HG02642 (cell line): ENCODE measurements around the gene GRB7.

Experiments used
- ATAC-seq: cut with Tn5 transposase; IDR thresholded peaks from one replicate; pipeline ENCODE4 v1.9.1; 2021; ENCODE audit warnings: mild to moderate bottlenecking; ENCODE audit not compliant: unreplicated experiment, poor library complexity

The GRB7 gene

DNA sequence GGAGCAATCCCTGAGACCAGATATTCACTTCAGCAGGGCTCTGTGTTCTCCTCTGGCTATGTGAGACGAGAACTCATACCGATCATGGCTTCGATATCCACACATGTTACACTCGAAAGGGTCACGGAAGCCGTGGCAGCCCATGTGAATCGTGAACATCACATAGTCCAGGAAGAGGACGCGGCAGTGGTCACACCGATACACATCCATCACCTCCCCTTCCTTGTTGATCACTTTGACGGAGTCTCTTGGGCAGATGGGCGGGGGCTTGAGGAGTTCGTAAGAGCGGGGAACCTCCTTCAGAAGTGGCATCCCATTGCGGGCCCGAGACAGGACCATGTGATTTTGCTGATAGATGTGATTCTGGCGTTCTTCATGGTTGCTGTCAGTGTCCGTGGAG is 28.0 kb downstream of the GRB7 start:
- ATAC-seq: no peak

DNA sequence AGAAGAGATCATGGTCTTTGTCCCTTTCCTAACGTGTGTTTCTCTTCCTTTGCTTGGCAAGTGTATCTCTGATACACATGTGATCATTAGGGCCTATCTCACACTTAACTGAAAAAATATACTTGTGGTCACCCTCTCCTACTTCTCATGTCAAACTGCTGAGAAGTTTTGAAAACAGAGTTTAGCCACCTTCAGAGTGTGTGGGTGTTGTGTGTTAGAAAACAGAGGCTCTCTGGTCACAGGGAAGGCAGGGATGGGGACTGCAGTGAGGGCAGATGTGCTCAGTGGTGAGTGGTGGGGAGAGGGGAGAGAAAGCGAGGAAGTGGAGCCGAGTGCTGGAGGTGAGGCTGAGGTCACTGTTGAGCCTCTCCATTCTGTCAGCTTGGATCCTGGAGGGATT is 29.4 kb downstream of the GRB7 start:
- no peak for ATAC-seq

GRCh38 chr17:39769974-39770587 is 32.3 kb downstream of the GRB7 start:
- peak; percentile 53 for ATAC-seq

DNA sequence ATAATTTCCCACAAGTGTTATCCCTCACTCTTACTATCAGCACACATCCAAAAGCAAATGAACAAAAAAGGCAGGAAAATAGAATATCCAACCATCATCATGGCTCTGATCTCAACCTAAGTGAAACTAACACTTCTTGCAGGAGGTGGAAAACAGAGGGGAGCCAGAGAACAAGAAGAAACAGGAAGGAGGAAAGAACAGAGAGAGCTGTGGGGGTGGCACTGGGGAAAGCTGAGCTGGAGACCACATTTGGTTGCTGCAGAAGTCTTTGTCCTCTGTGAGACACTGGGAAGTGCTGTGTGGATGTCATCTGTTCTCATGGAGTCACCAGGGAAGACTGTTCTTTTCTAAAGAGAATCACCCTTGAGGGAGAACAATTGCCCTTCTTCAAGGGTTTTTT is 34.7 kb downstream of the GRB7 start:
- no peak for ATAC-seq

GRCh38 chr17:39772987-39773934 is 35.5 kb downstream of the GRB7 start:
- ATAC-seq: no peak

DNA sequence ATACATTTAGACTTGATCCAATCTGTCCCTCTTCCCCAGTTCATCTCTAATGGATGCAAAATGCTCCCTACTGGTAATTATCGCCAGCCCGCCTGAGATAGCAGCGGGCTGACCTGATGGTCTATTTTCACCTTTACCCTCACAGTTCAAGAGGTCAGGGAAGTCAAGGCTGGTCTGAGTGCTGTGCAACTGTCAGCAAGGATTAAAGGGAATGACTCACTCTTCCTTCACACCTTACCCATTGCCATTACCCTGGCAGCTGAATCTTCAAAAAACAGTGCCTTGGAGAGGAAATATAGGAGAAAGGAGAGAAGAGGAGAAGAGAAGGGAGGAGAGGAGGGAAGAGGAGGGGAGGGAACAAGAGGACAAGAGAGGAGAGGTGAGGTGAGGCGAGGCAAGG is 36.3 kb downstream of the GRB7 start:
- ATAC-seq: no peak

GRCh38 chr17:39775031-39775430 is 37.3 kb downstream of the GRB7 start:
- no peak for ATAC-seq

- ATAC-seq: no peak
These were observed 38.5 kb downstream of the GRB7 start for GRCh38 chr17:39776252-39776651.

GRCh38 chr17:39777534-39778365 is 40.0 kb downstream of the GRB7 start:
- peak; percentile 66 for ATAC-seq

DNA sequence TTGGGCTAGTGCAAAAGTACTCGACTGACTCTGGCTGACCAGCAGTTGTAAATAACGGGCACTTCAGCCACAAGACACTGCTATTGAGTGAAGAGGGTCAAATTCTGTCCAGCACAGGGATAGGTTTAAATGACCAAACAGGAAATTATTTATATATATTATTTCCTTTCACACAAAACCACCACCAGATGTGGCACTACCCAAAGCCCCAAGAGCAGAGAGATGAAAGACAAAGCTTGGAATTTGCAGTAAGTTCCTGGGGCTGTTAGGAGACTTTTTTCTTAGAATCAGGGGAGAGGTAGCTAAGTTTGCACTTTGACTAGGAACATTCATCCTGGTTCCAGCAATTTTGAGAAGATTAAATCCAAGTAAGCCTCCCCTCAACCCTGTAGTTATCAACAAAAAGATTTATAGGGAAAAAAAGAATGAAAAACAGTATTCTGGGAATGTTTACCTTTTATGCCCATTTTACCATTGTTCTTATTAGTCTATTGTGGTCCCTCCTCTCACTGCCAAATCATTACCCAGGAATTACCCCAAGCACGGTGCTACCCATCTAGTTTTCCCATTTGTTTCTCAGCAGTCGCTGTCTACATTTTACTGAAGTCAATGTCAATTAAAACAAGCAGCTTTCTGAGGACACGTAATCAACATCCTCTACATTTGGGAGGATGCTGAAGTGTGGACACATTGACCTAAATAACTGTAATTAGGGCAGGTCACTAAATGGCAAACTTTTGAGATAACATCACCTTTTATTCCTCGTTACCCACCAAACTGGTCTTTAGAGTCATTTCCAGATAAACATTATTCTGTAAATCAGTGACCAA is 43.5 kb downstream of the GRB7 start:
- ATAC-seq: no peak

DNA sequence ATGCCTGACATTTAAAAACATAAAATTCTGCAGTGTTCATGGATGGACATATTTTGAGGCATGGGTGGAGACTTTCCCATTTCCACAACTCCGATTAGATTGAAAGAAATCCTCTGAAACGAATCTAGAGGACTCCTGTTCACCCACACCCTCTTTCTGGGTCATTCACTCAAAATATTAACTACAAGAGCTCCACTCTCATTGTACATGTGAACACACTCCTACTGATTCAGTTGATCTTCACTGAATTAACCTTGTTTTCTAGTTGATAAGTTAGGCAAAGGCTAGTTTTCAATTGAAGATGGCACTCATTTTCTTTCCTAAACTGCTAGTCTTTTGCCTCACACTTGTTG is 44.1 kb downstream of the GRB7 start:
- no peak for ATAC-seq

GRCh38 chr17:39782481-39782880 is 44.7 kb downstream of the GRB7 start:
- no peak for ATAC-seq

DNA sequence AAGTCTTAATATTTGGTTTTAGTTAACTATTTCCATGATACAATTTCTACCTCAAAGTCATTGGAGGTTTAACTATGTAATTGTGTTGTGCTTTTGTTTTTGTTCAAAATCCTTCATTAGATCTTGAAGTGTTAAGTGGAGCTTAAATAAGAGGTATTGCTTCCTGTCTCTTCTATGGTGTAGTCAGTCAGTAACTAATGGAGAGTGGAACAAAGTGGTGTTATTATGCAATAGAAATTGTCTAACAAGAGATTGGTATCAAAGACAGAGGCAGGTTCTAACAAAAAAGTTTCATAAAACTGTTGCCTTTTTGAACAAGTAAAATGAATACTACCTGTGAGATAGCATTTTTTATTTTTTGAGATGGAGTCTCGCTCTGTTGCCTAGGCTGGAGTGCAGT is 45.2 kb downstream of the GRB7 start:
- no peak for ATAC-seq

GRCh38 chr17:39787041-39787440 is 49.3 kb downstream of the GRB7 start:
- ATAC-seq: no peak

DNA sequence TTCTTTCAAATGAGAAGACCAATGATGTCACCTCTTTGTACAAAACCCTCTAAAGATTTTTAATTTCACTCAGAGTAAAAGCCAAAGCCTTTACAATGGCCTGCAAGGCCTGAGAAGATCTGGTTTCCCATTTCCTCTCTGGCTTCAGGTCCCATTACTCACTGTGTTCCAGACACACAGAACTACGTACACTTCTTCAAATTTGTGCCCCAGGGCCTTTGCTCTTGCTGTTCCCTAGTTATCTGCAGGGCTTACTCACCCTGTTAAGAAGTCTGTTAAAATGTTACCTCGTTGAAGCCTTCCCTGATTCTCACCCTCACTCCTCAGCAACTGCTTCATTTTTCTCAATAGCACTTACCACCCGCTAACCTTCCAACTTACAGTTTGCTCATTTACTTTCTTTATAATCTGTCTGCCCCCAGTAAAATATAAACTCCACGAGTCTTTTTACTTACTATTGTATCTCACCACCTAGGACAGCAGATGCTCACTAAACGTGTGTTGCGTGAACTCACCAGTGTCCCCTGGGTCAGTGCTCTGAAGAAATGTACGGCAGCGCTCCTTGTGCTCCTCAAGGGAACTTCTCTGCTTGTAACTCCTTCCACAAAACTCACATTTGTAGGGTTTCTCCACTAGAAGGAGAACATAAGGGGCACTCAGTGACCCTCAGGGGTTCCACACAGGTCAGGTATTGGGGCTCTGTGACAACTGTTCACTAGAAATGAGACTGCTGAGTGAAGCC is 50.2 kb downstream of the GRB7 start:
- ATAC-seq: no peak

DNA sequence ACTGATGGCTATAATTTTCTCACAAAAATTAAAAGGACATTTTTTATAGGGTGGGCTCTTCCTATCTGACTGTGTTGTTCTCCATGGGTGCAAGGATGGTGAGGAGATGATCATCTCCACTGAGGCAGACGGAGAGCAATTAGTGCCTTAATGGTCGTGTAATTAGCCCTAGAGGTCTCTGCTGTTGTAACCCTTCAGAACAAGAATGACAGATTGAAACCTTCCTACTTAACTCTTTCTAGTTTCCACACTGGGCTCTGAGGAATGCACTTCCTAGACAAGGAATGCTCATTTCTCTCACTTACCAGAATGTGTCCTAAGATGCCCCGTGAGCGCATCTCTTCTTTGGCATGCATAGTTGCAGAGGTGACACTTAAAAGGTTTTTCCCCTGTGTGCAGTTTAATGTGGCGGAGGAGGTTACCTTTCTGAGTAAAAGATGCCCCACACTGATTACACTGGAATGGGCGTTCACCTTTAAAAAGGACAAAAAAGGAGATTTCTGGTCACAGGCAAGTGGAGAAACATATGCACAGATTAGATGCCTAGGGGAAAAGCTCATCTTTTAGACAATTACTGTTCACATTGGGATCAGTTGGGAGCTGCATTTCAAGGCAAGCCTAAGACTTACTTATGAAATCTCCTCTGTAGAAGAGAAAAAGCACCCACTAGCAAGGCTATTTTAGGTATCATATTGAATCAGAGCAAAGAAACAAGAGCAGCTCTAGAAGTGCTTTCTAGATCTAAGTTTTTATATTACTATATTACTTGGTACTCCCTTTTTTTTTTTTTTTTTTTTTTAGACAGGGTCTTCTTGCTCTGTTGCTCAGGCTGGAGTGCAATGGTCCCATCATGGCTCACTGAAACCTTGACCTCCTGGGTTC is 53.6 kb downstream of the GRB7 start:
- ATAC-seq: no peak

DNA sequence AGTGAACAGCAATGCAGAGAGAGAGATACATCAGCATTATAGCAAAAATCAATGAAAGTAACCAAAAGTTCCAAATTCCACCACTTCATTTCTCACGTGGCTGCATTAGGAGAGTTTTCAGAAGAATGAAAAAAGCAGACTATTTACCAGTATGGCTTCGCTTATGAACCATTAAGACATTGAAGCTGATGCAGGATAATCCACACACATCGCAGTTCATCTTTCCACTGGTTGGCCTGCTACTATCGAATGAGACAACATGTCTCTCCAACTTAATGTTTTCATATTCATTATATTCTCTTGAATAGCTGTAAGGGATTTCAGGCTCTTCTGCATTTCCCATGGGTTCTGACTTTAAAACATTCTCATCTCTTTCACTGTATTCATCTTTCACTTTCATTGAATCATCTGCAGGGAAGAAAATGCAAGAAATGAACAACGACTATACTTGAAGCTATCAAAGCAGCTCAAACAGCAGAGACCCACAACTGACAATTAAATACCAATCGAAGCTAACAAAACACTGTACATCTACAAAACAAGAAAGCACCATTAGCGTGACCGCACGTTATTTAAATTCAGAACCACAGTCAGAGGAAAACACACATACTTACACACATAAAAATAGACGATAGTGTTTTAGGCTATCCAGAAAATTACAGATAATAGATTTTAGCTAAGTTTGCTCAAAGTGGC is 54.9 kb downstream of the GRB7 start:
- no peak for ATAC-seq

GRCh38 chr17:39793301-39793872 is 55.6 kb downstream of the GRB7 start:
- ATAC-seq: no peak
